Measurements from ENCODE around the gene EHBP1L1. TPM values are rescaled to one million over a fixed set of nuclear protein-coding genes. Genes with fewer than 3 reads are reported as not detected.

Gene EHBP1L1
- total RNA-seq, 4 donors from 2014 or later = 186 to 472 (median 293) TPM

DNA sequence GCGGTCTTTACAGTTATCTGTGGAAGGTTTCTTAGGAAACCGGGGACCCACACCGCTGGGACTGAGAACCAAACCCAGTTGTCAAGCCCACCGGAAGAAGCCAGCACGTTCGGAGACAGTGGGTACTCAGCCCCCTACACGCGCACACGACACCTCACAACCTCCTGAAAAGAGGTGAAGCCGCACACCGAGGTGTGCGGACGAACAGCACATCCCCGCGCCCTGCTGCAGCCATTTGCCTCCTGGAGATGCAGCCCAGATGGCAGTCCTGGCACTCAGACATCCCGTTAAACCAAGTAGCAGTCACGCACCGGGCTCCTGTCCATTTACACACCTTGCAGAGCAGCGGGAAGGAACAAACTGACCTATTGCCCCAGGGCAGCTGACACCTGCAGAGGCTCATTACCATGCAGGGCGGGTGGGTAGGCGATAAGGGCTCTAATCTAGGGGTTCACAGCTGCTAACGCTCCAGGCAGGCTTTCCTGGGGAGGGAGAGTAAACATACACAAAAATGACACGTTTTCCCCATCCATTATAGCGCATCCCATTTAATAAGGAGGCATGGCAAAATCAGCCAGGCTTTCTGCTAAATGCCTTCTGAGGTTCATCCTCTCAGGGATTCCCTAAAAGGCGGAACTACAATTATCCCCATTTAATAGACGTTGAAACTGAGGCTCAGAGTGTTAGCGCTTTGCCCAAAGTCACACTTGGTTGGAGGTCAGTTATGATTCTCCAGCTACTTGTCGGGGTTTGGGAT is 864 bp upstream of the EHBP1L1 start:
- peaks cover 4 to 21% (median 20%) of the 10 kb centered on the region in 4 donors for H3K36me3 ChIP-seq
- TF ChIP-seq EP300 (IDR thresholded peaks at IDR 0.05) (no peak), POLR2AphosphoS5 (IDR thresholded peaks at IDR 0.05) (no peak), POLR2A (IDR thresholded peaks at IDR 0.05; ENCODE audit: low read depth) (no peak)
- TF ChIP-seq, protein P1, sequence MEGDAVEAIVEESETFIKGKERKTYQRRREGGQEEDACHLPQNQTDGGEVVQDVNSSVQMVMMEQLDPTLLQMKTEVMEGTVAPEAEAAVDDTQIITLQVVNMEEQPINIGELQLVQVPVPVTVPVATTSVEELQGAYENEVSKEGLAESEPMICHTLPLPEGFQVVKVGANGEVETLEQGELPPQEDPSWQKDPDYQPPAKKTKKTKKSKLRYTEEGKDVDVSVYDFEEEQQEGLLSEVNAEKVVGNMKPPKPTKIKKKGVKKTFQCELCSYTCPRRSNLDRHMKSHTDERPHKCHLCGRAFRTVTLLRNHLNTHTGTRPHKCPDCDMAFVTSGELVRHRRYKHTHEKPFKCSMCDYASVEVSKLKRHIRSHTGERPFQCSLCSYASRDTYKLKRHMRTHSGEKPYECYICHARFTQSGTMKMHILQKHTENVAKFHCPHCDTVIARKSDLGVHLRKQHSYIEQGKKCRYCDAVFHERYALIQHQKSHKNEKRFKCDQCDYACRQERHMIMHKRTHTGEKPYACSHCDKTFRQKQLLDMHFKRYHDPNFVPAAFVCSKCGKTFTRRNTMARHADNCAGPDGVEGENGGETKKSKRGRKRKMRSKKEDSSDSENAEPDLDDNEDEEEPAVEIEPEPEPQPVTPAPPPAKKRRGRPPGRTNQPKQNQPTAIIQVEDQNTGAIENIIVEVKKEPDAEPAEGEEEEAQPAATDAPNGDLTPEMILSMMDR (IDR thresholded peaks at IDR 0.05) = no peak
- no peak for DNase-seq (ENCODE audit: extremely low spot score)
- no peaks in the 10 kb centered on the region for H3K9me3 ChIP-seq
- H3K27ac ChIP-seq (replicated peaks in 1 of 4) = peak overlapping the region; percentile 95 to 99 (median 96)
- no peaks in the 10 kb centered on the region for H3K27me3 ChIP-seq
- peaks cover 63 to 86% (median 79%) of the 10 kb centered on the region in 4 donors for H3K4me1 ChIP-seq
- intact Hi-C loops (cut with DNase I) = loop anchor here (2.0 kb wide), 2 partner anchors 18 to 40 kb away; partner anchors contain the start of genes MAP3K11 and PCNX3
- WGBS = 17% methylated on average over 21 of the region's 28 CpGs
- H3K4me3 ChIP-seq = peak overlapping the region; percentile 78 to 98 (median 88)

DNA sequence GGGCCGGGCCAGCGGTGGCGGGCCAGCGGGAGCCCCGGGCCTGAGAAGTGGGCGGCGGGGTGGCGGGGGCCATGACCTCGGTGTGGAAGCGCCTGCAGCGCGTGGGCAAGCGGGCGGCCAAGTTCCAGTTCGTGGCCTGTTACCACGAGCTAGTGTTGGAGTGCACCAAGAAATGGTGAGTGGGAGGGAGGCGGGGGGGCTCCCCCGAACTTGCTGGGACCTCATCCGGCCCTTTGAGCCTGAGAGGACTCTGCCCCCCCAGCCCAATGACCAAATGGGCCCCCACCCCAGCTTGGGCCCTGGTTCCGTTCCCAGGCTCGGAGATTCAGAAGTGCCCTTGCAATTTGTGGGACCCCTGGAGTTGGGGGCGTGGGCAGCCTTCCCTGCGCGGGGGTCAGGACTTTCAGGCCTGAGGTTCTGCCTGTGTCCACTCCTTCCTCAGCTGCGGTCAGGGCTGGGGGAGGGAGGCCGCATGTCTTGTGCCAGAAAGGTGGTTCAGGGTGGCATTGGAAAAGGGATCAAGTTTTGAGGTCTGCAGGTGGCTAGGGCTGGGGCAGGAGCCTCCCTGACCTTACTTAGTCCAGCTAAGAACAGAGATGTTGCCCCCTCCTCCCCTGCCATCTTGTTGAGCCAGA is 496 bp downstream of the EHBP1L1 start:
- Histone ChIP-seq H3K4me3 (peak overlapping the region; percentile 78 to 98 (median 88)), H3K36me3 (peaks cover 18 to 34% (median 34%) of the 10 kb centered on the region in 4 donors), H3K27me3 (no peaks in the 10 kb centered on the region), H3K4me1 (peaks cover 54 to 91% (median 74%) of the 10 kb centered on the region in 4 donors), H3K27ac (replicated peaks in 1 of 4) (peak overlapping the region; percentile 95 to 99 (median 96)), H3K9me3 (no peaks in the 10 kb centered on the region)
- TF ChIP-seq POLR2AphosphoS5 (IDR thresholded peaks at IDR 0.05) = no peak
- DNase-seq (ENCODE audit: extremely low spot score) = no peak
- intact Hi-C loops (cut with DNase I) = no loop called here
- 5% methylated on average over 6 of the region's 26 CpGs for WGBS

DNA sequence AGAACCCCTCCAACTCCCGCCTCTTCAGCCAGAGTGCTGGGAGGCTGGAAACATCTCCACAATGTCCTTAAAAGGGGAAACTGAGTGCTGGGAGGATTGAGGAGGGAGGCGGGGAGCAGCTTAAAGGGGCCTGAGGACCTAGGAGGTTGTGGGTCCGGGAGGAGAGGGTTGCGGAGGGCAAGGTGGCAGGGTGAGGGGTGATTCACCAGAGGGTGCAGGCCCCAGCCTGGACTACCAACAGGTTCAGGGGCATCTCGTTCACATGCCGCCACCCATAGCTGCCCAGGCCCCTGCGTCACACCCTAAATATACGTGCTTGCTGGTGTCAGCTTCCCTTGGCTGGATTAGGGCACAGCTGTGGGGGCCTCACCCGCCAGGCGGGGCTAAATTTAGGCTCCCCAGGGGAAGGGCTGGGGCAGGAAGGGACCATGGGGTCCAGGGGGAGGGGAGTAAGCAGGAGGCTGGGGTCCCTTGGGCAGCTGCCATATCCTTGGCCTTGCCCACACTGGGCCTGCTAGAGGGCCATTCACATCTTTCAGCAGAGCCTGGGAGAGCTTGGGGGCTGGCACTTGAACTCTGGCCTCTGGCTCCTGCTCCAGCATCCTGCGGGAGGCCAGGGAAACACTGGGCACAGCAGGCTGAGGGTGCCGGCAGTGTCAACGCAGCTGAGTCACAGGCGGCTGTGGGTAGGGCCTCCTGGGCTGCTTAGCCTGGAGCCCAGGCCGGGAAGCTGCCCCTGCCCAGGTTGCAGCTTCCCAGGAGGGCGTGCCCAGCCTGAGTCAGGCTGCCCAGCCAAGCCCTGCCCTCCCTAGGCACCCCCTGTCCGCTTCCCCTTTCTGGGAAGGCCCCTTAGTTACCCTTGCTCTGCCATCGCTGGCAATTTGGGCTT is 1.3 kb downstream of the EHBP1L1 start:
- peaks cover 24 to 42% (median 42%) of the 10 kb centered on the region in 4 donors for H3K36me3 ChIP-seq
- 16% methylated on average over 10 of the region's 18 CpGs for WGBS
- peaks cover 47 to 88% (median 67%) of the 10 kb centered on the region in 4 donors for H3K4me1 ChIP-seq
- peak; percentile 50 for TF ChIP-seq POLR2A (IDR thresholded peaks at IDR 0.05; ENCODE audit: low read depth)
- TF ChIP-seq POLR2AphosphoS5 (IDR thresholded peaks at IDR 0.05) = peak in 1 of 2 donors; percentile 70
- no peak for TF ChIP-seq EP300 (IDR thresholded peaks at IDR 0.05)
- TF ChIP-seq, protein P1 (IDR thresholded peaks at IDR 0.05) = no peak
- H3K27me3 ChIP-seq = no peaks in the 10 kb centered on the region
- no peaks in the 10 kb centered on the region for H3K9me3 ChIP-seq
- H3K4me3 ChIP-seq = peak overlapping the region; percentile 78 to 98 (median 88)
- peak overlapping the region; percentile 95 to 99 (median 96) for H3K27ac ChIP-seq (replicated peaks in 1 of 4)
- intact Hi-C loops (cut with DNase I) = no loop called here
- DNase-seq (ENCODE audit: extremely low spot score) = no peak

DNA sequence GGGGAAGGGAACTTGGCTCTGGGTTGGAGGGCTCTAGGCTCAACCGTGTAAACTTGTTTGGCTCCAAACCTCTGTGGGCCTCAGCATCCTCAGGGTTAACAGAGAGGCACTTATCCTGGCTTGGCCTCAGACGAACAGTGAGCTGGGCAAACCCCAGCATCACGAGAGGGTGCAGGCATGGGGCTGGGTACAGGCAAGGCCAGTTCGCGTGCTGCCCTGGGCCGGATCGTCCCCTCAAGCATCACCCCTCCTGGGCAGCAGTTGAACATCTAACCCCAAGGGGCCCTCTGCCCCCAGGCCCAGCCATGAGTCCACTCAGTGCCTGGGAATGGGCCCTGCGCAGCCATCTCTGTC is 1.9 kb downstream of the EHBP1L1 start:
- Histone ChIP-seq H3K4me3 (peak overlapping the region; percentile 78 to 98 (median 88)), H3K9me3 (no peaks in the 10 kb centered on the region), H3K4me1 (peaks cover 46 to 88% (median 65%) of the 10 kb centered on the region in 4 donors), H3K27me3 (no peaks in the 10 kb centered on the region), H3K36me3 (peaks cover 24 to 48% (median 46%) of the 10 kb centered on the region in 4 donors), H3K27ac (replicated peaks in 1 of 4) (peak overlapping the region; percentile 95 to 99 (median 96))
- DNase-seq (ENCODE audit: extremely low spot score) = no peak
- 29% methylated on average over 2 of the region's 8 CpGs for WGBS
- TF ChIP-seq, protein P1 (IDR thresholded peaks at IDR 0.05) = no peak
- no peak for TF ChIP-seq POLR2A (IDR thresholded peaks at IDR 0.05; ENCODE audit: low read depth)
- no peak for TF ChIP-seq EP300 (IDR thresholded peaks at IDR 0.05)
- TF ChIP-seq POLR2AphosphoS5 (IDR thresholded peaks at IDR 0.05) = no peak
- intact Hi-C loops (cut with DNase I) = no loop called here
